SHP77 (cell line): ENCODE results near the gene RBM45.
A peak's percentile ranks its signal among the peaks of the same experiment; 100 is the strongest.
"Not testable (repeated sequence)": the region's sequence is repeated elsewhere in the genome, so short reads cannot be mapped to it uniquely, and the experiment has no call there.

Source experiments
- DNase-seq, 2 experiments: peaks; one replicate each; lab custom pipeline; 2025; lab: John Stamatoyannopoulos, UW

RBM45 gene, protein sequence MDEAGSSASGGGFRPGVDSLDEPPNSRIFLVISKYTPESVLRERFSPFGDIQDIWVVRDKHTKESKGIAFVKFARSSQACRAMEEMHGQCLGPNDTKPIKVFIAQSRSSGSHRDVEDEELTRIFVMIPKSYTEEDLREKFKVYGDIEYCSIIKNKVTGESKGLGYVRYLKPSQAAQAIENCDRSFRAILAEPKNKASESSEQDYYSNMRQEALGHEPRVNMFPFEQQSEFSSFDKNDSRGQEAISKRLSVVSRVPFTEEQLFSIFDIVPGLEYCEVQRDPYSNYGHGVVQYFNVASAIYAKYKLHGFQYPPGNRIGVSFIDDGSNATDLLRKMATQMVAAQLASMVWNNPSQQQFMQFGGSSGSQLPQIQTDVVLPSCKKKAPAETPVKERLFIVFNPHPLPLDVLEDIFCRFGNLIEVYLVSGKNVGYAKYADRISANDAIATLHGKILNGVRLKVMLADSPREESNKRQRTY

DNA sequence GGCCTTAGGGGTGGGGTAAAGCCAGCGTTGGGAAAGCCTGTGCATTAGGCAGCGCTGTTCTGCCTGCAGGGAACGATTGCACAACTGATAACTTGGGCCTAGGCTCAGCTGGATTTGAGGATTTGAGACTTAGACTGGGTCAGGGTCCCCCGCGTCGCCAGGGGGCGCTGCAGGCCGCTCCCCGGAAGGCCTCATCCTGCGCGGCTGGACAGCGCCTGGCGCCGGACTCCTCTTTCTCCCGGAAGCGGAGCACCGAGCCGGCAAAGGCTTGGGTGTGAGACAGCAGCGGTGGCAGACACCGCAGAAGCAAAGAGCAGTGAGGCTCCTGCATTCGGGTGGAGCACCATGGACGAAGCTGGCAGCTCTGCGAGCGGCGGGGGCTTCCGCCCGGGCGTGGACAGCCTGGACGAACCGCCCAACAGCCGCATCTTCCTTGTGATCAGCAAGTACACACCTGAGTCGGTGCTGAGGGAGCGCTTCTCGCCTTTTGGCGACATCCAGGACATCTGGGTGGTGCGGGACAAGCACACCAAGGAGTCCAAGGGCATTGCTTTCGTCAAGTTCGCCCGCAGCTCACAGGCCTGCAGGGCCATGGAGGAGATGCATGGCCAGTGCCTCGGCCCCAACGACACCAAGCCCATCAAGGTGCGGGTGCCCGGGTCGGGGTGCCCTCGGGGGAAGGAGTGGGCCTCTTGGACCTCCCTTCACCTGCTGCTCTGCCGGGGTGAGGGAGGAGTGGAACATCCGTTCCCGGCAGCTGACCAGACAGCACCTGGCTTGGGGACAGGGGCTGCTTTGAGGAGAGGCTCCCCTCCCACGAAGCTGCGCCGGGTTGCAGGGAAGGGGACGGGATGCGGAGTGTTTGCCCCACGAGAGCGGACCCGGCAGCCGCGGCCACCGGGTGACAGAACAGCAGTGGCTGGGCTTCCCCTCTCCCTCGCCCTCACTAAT lies at the start of gene RBM45:
TSS of gene RBM45 (plus strand) at position 236 of the 951 bp plus-strand sequence. CDS start at position 346, 110 bp downstream.
- peak; percentile 46 to 78 for DNase-seq

DNA sequence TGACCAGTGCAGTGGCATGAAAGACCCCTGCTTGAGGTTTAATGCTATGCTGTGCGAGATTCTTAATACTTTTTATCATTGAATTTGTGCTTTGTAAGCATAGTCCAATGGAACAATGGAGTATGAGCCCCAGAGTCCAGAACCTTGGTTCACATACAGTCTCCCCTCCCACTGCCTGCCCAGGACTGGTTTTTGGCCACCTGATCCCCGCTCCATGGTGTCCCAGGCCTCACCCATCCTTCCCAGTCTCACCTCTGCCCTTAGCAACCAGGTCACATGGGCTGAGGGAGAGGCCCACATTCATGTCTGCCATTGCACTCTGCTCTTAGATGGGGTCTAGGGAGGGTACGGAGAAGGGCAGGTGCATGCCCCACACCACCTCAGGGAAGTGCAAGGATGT lies 45.9 kb upstream of the RBM45 start:
- no peak for DNase-seq

DNA sequence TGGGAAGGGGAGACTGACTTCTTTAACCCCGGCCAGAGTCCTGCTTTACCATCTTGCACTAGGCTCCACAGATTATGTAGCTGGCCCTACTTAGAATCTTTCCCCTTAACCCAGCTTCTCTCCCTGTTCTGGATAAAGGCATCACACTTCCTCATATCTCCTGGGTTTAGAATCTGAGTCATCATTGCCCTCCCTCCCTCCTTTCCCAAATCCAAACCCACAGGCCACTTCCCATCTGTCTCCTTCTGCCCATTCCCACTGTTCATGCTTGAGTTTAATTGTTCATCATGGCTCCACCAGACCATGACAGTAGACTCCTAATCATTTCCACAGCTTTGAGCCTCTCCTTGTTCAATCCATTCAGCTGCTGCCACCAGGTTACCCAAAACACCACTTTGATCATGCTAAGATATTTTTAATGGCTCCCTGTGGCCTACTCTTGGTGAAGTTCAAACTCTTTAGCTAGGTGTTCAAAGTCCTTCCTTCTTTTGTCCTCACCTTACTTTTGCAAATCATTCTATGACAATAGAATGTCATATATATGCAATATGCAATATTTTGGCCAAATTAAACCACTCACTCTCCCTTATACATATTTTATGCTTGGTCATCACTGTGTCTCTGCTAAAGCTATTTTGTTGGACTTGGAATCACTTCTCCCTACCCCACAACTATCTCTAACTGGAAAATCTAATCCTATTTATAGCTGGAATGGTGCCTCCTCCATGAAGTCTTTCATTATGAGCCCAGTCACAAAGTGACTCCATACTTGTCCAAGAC lies 45.2 kb upstream of the RBM45 start:
- no peak for DNase-seq

DNA sequence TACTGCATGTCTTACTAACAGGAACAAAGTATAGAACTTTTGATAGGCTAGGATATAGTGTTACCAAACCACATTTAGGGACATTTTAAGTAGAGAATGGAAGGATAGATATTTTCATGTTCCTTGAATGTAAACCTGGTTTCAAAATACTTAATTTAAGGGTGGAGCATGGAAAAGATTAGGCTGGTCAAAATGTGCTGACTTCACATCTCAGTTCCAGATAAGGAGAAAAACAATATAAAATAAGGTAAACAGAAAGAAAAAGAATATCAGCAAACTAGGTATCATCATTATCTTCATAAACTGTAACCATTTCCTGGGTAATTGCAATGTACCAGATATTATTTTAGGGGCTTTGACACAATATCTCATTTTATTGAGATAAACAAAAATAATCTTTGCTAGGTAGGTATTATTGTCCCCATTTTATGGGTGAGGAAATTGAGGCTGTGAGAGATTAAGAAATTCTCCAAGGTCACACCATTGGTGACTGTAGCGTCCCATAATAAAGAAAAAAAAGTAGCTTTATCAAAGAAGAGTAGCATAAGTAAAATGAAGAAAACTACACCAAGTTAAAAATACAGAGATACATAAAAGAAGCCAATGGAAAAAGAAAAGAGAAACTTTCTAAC lies 43.3 kb upstream of the RBM45 start:
- DNase-seq: no peak

DNA sequence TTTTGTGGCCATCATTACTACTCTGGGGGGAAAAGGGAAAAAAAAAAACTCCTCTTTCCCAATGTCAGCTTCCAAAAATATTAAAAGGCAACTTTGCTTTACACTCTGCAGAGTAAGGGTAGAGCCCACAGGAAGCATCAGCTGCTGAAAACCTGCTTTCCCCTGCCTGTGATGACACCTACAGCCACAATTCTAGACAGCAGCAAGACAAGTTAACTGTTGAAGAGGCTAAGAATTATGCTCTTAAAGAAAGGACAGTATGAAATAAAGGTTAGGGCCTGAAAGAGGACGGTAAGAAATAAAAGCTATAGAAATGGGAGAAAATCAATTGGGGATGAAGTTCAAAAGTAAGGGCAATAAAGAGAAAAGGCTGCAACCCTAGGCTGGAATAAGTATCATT lies 42.7 kb upstream of the RBM45 start:
- no peak for DNase-seq

DNA sequence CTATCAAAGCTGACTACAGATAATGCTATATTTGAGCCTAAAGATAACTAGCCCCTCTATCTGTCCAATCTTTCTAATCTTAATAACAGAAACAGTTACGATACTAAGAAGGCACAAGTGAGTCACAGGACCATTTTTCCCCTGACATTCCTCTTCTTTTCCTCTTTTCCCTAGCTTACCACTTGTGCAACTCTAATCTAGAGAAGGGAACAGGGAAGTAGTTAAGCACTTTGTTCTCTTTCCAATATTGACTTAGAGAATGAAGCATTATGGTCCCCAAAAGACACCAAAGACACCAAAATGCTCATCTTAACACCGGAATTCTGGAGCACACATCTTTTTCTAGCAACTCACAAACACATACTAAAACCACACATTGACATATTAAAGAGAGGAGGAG lies 41.4 kb upstream of the RBM45 start:
- no peak for DNase-seq

DNA sequence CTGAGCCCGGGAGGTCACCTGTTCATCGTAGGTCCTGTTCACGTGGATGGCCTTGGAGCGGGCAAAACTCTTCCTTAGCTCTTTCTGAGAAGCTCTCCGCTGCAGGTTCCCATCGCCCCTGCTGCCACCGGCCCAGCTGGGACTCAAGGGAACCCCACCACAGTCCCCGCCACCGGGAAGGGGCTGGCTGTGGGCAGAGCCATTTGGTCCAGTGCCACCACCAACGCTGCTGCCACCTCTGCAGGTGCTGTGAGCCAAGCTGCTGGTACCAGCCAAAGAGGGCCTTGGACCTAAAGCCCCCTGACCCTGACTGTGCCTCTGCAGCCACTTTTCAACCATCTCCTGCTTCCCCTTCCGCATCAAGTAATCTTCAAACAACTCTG lies 40.2 kb upstream of the RBM45 start:
- DNase-seq: no peak

DNA sequence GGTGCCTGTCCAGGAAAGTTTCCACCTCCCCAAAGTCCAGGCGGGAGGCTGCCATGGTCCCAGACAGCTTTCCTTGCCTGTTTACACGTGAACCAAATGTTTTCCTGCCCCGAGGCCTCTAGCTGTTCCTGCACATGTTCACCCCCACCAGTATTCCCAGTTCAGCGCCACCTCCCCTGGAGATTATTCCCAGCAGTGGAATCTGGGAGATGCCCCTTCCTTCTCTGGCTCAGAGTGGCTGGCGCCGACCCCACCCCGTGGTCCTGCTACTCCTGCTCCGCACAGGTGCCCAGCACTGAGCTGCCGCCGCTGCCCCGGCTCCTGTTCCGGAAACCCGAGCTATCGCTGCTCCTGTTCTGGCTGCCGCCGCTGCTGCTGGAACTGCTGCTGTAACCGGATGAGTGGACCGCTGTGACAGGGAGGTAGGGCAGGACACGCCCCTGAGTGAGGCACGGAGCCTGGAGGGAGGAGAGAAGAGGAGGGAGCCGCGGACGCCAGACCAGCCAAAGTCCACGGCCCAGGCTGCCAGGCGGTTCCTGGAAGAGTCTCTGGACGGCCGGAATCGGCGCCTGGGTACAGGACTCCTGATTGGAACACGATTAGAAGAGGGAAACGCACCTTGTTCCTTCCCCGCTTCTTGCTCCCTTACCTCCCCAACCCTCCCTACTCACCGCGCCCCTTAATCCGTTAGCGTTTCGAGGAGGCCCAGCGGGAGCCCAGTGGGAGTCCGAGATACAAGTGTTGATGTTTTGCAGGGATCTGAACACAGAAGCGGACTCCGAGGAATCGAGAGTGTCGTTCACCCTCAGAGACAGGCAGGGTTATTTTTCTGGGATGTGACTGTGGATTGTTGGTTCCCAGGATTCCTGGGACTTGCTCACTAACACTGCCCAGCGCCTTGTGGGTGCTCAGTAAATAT lies 39.6 kb upstream of the RBM45 start, which contains the start of gene PDE11A:
TSS of gene PDE11A (minus strand) at position 395 of the 919 bp plus-strand sequence. CDS start at position 55, 340 bp downstream.
- peak; percentile 63 to 76 for DNase-seq

DNA sequence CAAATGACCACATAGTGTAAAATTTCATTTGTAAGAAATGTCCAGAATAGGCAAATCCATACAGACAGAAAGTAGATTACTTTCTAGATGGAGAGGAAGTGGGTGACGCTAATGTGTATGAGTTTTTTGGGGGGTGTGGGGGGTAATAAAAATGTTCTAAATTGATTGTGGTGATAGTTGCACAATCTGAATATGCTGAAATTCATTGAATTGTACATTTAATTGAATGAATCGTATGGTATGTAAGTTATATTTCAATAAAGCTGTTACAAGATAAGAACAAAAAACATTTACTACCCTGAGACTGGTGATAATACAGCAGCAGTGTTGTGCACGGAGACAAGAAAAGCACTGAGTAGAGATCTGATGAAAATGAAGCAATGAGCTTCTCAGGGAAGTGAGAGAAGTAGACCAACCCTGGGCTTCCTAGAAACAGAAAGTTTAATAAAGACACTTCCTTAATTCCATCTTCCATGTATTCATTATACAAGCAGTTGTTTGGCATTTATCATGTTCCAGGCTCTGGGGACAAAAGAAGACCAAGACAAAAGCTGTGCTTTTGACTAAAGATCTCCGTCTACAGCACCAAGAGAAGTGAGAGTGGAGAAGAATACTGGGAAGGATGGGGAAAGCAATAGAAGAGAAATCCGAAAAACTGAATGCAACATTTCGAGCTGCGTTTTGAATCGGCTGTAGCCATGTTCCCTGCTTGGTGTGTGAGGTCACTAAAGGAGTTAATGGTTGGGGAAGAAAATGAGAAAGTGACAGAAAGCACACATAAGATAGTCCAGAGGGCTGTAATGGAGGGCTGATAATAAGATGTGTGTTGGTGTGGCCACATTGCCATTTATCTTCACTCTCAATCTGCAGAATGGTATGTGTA lies 37.9 kb upstream of the RBM45 start:
- no peak for DNase-seq

DNA sequence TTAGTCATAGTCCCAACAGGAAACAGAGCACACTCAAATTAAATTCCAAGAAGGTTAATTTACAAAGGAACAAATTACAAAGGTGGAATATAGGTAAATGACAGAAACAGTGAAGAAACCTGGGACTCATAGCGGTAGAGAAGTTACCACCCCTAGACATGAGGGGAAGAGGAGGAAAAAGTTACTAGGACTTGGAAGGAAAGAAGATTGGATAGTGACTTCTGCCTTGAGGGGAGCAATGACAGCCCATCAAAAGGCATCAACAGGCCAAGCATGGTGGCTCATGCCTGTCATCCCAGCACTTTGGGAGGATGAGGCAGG lies 37.3 kb upstream of the RBM45 start:
- no peak for DNase-seq

DNA sequence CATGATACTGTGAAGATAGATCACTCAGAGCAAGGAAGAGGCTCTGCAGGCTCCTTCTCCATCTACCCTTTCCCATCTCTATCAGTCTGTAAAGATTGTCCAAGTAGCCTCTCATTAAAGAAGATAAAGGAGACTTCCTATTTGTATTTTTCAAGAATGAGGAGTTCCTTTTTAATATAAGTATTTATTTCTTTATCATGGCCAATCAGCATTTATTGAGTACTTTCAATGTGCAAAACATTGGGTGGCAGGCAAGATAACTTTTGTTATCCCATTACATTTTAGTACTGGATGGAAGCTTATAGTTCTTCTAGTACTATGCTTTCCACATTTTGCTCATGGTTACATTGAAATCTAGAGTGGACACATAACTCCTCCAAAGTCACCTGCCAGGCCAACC lies 36.1 kb upstream of the RBM45 start:
- DNase-seq: no peak

DNA sequence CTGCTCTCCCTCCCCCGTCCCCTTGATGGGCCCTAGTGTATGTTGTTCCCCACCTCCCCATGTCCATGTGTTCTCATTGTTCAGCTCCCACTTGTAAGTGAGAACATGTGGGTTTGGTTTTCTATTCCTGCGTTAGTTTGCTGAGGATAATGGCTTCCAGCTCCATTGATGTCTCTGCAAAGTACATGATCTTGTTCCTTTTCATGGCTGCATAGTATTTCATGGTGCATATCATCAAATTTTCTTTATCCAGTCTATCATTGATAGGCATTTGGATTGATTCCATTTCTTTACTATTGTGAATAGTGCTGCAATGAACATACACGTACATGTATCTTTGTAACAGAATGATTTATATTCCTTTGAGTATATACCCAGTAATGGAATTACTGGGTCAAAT lies 33.0 kb upstream of the RBM45 start:
- DNase-seq: not testable (repeated sequence)

DNA sequence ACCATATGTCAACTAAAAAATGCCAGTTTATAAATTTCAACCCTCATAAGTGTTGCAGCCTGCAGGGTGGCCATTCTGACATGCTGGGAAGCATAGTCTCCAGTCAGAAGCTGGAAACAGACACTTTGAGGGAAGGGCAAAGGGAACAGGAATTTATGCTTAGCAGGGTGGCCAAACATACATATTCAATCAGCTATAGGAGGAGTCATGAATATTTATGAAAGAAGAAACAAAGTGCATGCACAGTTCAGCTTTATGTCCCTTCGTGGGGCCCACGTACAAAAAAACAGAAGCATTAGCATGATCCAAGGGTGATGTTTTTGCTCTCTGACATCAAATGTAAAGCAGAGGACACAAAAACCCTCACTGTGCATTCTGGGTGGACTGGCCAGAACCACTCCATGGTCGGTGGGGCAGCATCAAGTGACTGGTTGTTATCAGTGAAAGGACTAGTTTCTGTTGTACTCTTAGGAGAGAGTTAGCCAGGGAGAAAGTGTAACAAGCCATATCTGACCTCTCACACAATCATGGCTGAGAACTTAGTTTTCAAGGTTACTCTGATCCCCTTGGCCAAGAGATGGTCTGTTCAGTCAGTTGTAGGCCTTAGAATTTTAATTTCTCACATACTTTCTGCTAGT lies 29.7 kb upstream of the RBM45 start:
- DNase-seq: no peak

DNA sequence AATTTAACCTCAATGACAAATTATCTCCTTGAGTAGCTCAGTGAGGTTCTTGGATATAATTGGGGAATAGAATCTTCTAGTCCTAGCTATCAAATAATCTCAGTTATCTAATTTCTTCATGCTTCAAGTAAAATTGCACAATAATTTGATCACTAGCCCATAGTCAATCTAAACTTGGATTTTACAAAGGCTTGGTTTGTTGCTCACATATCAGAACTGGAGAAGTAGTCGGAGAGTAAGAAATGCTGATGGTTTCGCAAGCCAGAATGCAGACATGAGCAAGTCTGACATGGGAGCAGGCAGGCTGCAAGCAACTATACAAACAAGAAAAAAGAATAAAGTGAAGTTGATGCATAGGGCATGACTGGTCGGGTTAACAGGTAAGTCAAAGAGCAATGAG lies 28.0 kb upstream of the RBM45 start:
- DNase-seq: no peak

DNA sequence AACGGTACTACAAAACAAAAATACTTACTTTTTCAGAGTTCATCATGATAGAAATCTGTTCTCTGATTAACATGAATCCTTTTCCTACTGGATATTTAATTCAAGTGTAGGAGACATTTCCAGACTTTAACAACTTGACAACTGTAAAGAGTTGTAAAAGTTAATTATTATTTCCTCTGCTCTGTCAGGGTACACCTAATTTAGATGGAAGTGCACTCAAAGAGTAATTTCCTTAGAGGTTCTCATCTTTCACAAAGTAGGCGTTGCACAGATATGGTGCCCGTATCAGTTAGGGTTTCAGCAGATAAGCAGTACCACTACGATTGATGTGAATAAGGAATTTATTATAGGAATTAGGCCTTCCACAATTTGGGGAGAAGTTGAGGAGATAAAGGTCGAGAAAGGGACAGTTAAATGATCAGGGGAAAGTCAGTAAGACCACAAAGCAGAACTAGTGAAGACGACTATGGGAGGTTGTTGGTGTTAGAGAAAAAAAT lies 23.4 kb upstream of the RBM45 start:
- no peak for DNase-seq

DNA sequence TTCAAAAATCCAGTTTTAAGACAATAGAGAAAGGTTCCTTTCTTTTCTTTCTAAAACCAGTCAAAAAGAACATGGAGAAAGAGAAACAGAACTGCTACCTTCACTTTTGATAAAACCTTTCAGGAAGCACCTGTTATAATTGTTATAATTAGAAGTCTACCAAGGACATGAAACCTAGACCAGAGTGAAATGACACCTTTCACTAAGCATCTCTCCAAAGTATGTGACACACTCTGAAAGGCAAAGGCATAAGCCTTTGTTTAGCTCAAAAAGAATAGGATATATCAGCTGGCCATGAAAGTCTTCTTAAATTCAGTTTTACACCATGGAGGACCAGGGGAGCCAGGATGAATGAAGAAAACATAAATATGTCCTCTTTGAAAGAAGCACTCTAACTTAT lies 18.8 kb upstream of the RBM45 start:
- no peak for DNase-seq

DNA sequence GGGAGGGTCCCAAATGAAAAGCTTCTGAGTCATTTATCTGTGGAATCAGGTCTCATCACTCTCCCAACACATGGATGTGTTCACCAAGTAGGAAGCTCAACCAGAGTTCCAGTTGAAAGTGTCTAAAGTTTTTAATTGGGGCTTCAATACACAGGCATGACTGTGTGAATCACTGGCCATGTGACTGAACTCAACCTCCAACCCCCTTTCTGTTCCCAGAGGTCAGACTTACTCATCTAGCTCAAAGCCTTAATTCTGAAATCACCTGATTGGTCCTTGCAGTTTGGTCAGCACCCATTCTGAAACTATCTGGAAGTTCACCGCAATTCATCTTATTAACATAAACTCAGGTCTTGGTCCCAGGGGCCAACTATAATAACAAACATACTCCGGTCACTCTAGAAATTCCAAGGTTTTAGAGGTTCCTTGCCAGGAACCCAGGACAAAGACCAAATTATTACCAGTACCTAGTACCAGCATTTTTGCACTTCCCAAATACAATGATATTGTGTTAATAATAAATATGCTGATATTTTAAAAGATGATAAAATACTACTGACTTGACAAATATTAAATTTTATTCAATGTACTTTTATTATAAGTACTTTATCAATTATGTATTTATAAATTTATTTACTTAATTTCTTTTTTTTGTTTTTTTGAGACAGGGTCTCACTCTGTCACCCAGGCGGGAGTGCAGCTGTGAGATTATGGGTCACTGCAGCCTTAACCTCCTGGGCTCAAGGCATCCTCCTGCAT lies 10.7 kb upstream of the RBM45 start:
- DNase-seq: no peak

DNA sequence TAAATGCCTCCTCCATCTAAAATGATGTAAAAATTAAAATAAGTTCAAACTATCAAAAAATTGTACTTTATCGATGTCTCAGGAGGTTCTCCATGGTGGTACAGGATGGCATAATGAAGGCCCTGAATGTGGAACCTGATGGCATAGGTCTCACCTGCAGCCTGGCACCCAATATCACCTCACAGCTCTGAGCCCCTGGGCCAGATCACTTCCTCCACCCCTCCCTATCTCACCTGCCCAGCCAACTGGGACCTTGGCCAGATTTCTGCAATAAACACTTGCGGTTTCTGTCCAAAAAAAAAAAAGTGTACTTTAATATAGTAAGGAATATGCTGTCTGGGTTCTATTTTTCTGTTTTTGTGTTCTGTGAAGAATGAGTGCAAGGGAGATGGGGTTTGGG lies 6.7 kb upstream of the RBM45 start:
- no peak for DNase-seq
